ENCODE results near the gene PRDM15.

The PRDM15 gene

GRCh38 chr21:41774467-41775148, 104.5 kb downstream of the PRDM15 start:
- DNase-seq: no peak

DNA sequence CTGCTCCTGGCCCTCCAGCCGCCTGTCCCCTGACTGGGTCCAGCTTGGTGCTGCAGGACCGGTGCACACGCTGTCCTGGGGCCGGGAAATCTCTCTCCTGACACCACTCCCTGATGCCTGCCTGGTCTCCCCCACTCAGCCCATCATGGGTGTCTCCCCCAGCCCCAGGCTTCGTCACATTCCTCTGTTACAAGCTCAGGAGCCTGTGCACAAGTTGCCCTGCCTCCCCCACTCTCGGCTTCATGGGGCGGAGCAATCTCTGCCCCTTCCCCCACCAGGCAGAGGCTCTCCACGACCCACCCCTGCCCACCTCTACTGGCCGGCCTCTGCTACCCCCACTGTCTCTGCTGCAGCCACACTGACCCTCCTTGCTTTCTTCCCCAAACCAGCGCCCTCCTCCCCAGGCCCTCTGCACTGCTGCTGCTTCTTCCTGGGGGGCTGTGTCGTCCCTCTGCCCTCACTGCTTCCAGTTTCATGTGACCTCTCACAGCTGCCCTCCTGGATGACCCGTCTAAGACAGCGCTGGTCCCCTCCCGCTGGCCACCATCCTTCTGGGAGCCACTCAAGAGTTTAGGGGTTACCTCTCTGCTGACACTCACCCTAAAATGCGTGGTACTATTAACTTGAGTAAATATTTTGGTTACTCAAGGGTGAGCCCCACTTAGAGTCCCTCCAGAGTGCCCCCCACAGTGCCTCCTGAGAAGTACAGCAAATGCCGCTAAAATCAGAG, 106.6 kb downstream of the PRDM15 start:
- DNase-seq: no peak

GRCh38 chr21:41771625-41771945, 107.6 kb downstream of the PRDM15 start:
- DNase-seq: no peak

DNA sequence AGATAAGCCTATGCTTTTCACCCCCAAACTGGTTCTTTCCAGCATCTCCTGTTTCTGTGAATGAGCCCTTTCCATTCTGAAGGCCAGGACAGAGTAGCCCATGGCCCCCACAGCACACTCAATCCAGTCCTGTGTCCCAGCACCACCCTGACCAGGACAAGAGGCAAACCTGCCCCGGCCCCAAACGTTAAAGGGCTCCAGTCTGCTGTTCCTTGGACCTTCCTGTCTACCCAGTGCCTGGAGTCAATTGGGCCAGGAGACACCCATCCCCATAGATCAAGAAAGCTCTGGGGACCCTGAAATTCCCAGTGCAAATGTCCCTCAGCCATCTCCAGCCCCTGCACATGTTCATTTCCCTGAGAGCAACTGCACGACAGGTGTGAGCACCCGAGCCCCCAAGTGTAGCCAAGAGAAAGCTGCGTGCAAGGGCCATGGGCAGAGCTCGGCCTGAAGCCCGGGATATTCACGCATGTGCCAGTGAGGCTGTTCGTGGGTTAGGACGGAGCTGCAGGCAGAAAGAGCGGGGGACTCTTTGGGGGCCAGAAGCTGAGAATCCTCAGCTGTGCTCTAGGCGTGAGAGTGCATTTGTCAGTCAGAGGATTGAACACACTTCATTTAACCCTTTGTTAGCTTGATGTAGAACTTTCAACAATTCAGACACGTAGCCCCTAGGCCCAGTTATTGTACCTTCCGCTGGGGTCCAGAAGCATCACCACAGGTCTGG, 108.1 kb downstream of the PRDM15 start:
- no peak for DNase-seq

GRCh38 chr21:41769933-41770332, 109.2 kb downstream of the PRDM15 start:
- no peak for DNase-seq

- DNase-seq: no peak
Measured at GRCh38 chr21:41769521-41769920, 109.6 kb downstream of the PRDM15 start.

- DNase-seq: no peak
Measured at GRCh38 chr21:41769111-41769510, 110.0 kb downstream of the PRDM15 start.

DNA sequence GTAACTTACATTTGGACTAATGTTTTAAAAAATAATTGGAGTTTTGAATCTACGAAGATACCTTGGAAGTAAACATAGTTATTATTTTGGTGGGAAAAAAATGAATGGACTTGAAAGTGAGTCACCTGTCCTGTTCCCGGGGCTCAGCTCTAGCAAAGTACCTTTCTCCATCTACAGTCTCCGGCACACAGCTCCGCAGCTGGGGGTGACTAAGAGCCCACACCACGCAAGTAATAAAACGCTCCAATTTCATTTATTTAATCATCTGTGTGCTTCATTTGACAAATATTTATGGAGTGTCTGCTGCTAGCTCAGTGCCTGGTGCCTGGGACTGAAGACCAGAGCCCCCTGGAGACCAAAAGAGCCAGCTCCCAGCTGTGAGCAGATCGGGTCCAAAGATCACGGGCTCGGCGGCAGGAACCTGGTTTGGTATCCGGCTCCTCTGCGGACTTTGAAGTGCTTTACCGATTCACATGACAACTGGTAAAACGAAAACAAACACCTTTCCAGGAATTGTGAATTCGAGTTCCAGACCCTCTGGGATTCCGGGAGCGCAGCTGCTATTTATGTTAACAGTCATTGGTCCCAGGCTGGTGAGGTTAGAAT, 110.6 kb downstream of the PRDM15 start:
- DNase-seq: peak; percentile 38 to 62

DNA sequence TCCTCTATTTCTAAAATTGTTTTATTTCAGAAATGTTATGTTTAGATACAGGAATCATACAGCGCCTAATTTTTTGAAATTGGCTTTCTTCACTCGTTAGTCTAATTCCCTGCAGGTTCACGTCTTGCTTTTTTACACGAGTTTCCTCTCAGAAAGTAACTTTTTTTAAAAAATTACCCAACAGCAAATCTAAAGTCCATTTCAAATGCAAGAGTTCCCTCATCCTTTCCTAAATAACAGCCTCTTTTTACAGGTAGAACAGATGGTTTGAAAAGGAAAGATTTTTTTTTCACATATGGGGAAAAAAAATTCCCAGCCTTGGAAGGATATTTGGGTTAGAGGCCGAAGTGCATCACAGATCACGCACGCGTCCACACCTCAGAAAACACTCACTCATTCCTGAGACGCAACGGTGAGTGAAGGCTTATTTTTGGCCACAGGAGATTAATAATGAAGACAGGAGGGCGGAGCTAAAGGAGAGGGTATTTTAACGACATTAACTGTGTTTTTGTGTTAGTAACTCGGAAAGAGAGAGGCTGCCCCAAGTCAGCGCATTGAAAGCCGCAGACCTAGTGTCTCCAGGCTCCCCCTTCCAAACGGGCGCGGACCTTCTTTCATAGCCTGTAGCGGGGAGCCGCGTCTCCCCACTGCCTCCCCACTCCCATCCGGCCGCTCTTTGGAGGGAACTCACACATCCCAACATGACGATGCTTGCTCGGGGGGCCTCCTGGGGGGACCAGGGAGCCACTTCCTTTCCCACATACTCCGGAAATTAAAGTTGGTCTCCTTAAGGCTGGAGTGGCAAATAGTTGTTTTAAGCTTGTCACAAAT, 111.3 kb downstream of the PRDM15 start:
- DNase-seq: peak in 1 of 2 experiments; percentile 41

- peak in 1 of 2 experiments; percentile 75 for DNase-seq
Measured at GRCh38 chr21:41766883-41767605, 112.1 kb downstream of the PRDM15 start, which contains the start of gene RIPK4. Gene RIPK4, minus strand, starts transcription at chr21:41767052. Its CDS starts 11 bp downstream, at chr21:41767041.

- DNase-seq: no peak
Measured at GRCh38 chr21:41765973-41766882, 112.9 kb downstream of the PRDM15 start.

DNA sequence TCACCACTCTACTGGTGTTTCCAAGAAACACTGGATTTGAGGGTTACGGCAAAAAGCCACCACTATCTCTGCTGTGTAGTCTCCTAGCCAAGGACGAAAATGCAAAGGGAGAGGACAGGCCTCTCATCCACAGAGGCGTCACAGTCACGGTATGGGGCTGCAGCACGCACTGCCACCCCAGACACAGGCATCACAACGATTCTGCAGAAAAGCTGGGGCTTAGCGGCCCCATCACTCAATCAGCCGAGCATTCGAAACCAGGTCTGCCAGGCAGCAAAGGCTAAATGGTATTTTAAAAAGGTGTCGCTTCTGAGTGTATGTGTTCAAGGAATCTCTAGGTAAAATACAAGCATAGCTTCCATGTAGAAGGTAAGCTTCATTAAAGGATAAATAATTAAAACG, 113.7 kb downstream of the PRDM15 start:
- DNase-seq: no peak

- no peak for DNase-seq
Measured at GRCh38 chr21:41764558-41765419, 114.4 kb downstream of the PRDM15 start.

GRCh38 chr21:41763996-41764395, 115.1 kb downstream of the PRDM15 start:
- no peak for DNase-seq

GRCh38 chr21:41763398-41763931, 115.7 kb downstream of the PRDM15 start:
- no peak for DNase-seq

- DNase-seq: no peak
Measured at GRCh38 chr21:41762753-41763152, 116.4 kb downstream of the PRDM15 start.

DNA sequence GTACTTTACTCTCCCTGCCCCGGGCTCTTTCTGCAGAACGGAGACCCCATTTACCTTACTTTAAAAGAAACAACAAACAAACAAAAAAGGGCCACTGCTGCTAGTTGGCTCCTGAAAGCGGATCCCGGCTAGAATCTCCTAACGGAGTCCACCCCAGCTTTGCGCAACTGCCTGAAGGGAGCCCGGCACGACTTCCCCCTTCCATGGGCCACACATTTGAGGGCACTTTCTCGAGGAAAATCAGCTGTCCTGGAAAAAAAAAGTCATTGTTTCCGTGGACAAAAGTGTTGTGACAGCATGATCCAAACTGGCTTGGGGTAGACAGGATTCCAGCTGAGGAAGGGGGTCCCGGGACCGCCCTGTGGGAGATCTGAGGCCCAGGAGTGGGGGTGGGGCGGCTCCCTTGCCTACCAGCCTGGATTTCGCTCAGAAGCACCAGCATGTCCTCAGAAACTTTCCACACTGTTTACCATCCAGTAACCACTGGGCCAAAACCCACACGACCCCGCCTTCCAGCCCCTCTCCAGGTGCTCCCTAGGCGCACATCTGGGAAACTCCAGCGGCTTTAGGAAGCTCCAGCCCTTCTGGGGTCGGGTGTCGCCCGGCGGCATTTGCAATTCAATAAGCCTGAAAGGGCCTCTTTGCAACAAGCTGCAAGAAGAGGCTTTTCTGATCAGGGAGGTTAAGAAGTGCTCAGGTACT, 117.1 kb downstream of the PRDM15 start:
- DNase-seq: peak in 1 of 2 experiments; percentile 13

GRCh38 chr21:41761211-41761933, 117.8 kb downstream of the PRDM15 start:
- DNase-seq: no peak

Measured in NCI-H524 (cell line).